GM21515 (cell line): ENCODE results near the gene FAM20C.

ENCODE experiments used
- ATAC-seq: cut with Tn5 transposase; IDR thresholded peaks from one replicate; pipeline ENCODE4 v1.9.1; 2021; ENCODE audit not compliant: unreplicated experiment

FAM20C gene

DNA sequence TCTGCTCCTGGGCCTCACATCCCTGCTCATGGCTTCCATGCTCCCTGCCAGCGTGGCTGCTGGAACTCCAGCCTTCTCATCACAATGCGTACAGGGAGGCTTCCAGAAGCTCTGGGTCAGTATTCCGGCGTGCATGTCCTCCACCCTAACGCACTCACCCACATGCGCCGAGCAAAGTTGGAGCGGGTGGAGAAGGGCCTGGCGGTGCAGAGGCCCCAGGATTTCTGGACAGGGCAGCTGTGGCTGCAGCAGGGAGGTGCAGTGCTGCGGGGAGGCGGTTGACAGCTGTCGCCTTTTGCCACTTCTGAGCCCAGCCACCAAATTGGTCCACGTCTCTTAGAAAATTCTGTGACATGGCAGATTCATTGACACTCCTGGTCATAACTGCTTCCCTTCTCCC lies 33.6 kb upstream of the FAM20C start:
- ATAC-seq = no peak

- ATAC-seq = no peak
Measured at GRCh38 chr7:159370-160270, 32.8 kb upstream of the FAM20C start.

DNA sequence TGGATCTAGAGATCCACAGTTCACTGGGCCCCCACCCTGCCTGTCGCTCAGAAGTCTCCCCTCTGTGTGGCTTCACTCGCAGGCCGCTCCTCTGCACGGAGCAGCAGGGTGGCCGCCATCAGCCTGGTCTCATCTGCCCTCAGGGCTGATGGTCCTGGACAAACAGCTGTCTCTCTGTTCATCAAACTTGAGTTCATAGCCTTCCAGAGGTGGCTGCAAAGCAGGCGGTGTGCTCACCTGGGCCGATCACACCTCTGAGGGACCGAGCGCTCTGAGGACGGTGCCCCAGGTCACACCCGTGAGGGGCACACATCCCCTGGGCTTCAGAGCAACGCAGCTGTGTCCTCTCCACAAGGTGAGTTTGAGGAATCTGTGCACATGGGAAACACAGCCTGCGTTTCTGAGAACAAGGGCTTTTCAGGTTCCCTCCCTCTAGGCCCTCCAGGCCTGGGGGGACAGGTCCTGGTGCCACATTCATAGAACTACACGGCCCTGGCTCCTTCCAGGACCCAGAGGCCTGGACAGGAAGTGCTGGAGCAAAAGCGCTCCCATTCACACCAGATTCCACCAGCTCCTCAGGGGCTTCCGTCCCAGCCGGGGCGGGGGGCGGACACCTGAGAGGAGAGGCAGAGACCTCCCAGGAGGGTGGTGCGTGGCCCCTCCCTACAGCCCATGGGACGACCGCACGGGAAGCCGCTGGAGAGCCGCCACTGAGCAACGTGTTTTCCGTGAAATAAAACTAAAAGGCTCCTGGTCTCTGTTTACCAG lies 31.2 kb upstream of the FAM20C start:
- no peak for ATAC-seq

DNA sequence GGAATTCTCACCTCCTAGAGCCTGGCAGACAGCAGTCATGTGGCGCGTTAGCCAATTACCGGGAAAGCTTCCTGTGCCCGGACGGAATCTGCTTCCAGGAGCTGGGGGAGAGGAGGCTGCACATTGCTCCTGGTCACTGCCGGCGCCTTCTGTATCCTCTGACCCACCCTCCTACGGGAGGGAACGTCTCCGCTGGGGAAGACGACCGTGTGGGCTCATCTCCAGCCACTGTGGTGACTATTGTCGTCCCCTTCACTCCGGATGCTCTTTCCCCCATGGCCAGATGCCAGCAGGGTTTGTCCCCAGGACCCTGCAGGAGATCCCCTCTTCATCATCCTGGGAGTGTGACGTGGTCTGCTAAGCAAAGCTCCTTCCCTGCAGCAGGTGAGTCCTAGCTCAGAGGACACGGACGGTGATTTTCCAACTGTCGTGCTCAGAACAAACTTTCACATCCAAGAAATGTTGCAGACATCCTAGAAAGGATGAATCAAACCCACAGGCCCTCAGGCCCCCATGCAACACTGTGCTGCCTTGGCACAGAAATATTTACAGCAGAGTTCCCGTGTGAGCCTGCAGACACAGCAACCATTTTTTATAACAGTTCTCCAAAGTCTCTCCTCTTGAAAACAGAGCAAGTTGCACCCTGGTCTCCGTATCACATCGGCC lies 29.6 kb upstream of the FAM20C start:
- ATAC-seq = no peak

DNA sequence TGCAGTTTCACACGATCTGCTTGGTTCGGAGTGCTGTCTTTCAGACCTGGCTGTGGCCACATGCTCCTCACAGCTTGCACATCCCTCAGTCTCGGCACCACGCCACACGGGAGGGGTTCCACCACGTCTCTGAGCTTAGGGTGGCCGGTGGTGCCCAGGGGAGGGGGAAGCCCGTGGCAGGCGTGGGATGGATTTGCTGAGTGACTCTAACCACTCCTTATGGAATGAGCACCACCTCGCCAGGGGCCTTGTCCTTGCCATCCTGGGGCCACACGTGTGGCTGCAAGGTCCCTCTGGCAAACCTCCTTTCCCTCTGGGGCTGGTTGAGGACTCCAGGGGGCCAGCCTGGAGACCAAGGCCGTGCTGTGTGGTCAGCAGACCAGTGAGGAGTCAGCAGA lies 29.1 kb upstream of the FAM20C start:
- ATAC-seq = no peak

DNA sequence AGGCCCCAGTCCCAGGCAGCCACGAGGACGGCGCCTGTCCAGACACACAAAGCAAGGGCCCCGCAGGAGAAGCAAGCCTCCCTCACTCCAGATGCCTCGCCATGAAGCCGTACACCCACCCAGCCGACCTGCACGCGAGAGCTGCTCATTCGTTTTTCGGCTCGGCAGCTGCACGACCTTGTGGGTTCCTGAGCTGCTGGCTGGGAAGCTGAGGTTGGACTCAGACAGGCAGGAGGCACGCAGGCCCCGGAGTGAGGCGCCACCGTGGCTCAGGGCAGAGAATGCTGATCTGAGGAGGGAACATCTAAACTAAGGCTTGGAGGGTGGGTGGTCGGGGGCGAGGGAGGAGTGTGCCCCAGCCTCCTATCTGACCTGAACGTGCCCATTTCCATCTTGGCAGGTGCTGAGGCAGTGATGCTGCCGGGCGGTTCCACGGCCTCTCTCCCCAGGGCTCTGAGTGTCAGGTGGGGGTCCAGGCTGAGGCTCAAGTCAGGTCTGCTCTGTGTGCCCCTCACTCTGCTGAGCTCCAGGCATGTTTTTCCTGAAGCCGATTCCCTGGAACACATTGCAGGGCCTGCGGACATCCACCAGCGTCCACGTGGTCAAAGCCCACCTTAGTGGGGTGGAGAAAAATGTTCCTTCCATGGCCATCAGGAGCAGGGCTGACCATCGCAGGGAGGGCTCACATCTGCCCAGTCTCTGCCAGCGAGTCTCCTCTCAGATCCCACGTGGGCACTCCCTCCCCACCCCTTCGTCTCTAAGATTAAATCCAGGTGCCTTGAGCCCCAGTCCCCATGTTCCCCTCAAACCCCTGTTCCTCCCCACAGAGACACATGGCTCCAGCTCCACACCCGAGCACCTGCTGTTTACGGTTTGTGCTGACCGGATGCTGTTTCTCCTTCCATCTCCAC lies 28.1 kb upstream of the FAM20C start:
- no peak for ATAC-seq

GRCh38 chr7:164882-165660 lies 27.3 kb upstream of the FAM20C start:
- no peak for ATAC-seq

DNA sequence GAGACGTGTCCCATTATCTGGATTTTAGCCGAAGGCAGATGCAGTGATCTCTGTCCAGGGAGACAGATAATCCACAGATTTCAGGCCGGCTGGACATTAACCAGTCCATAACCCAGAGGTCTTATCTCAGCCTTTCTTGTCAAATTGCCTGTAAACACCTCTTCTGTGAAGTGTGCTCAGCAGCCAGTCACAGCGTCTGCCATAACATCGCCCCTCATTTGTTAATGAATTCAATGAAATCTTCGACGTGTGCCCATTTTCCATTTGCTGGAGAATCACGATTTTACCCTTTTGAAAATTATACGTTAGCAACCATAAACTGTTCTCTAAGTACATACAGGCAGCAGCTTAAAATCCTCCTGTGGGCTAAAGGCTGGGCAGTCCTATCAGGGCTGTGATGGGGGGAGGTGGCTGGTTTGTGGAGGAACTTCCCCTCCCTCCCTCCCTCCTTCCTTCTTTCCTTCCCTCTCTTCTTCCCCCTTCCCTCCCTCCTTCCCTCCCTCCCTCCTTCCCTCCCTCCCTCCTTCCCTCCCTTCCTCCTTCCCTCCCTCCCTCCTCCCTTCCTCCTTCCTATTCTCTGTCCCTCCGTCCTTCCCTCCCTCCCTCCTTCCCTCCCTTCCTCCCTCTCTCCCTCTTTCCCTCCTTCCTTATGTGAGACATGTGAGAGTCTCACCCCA lies 26.6 kb upstream of the FAM20C start:
- ATAC-seq = no peak

GRCh38 chr7:166338-167060 lies 25.9 kb upstream of the FAM20C start:
- ATAC-seq = no peak

- ATAC-seq = no peak
Measured at GRCh38 chr7:167090-167855, 25.1 kb upstream of the FAM20C start.

DNA sequence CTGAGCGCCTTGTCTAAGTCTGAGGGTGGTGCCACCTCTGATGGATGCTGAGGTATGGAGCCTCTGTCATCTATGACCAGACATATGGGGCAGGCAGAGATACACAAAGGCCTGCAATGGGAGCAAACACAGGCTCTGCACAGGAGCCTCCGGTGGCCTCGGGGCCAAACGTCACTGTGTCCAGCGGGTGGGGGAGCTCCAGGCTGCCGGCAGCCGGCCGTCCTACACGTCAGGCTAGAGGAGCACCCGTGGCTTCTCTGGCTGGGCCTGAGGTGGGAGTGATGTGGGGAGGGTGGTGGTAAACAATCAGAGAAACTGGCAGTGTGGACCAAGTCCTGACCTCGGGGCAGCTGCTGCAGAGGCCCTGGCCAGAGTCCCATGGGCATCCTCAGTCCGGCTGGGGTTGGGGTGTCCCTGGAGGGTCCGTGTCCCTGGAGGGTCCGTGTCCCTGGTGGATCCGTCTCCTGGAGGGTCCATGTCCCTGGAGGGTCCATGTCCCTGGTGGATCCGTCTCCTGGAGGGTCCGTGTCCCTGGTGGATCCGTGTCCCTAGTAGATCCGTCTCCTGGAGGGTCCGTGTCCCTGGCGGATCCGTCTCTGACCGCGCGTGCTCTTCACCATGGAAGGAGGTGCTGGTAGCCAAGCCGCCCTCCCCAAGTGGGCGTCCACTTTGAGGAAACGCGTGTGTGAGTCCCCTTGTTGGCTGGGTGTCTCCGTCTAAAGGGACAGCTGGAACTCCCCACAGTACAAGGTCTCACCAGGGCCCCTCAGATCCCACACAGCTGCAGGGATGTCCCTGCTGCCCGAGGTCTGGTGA lies 24.2 kb upstream of the FAM20C start:
- ATAC-seq = no peak

- no peak for ATAC-seq
Measured at GRCh38 chr7:169276-170172, 22.8 kb upstream of the FAM20C start.

GRCh38 chr7:170551-171363 lies 21.6 kb upstream of the FAM20C start:
- ATAC-seq = no peak

DNA sequence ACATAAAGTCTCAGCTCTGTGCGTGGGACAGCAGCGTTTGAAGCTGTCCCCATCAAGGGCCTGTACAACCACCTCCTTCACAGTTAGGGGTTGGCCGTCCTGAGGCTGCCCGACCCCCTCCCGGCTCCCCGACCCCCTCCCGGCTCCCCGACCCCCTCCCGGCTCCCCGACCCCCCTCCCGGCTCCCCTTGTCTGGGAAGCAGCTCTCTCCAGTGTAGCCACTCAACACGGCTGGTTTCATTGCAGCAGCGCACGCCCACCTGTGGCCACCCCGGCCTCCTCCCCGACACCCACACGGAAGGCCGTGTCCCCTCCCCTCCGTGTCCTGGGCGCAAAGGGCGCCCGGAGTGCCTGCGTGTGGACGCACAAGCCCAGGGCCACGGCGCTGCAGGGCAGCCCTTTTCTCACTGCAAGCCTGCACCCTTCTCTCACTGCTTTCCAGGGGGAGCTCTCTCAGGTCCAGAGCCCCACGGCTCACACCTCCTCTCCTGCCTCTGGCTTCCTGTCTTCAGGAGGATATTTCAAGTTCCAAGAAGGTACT lies 20.9 kb upstream of the FAM20C start:
- no peak for ATAC-seq

DNA sequence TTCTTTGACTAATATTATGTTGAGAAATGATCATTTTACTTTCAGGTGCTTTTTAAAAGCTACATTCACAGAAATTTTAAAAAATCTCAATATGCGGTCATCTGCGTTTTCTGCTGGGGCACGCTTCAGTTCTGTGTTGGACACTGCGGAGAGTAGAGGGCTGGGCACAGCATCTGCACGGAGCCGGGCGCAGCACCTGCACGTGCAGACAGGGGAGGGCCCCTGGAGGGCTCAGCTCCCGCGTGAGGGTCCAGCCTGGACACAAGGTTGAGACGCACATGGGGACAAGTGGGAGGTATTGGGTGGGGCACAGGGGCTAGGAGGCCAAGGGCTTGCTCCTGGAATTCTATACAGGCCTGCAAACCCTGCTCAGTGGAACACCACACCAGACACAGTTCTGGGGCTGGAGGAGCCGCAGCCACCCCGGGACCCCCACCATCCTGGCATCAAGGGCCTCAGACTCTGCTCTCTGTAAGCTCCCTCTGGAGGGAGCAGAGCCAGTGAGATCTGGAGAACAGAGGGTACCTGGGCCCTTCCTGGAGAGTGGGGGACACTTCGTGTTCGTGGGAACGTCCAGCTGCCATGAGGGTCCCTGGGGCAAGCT lies 20.4 kb upstream of the FAM20C start:
- no peak for ATAC-seq
